H9 (cell line): ENCODE data around the gene ARHGAP5. TPM values are rescaled to one million over a fixed set of nuclear protein-coding genes. Genes with fewer than 3 reads are reported as not detected.

Experiments
- DNase-seq: peaks from one replicate; pipeline ENCODE4 v3.0.0-alpha.2; 2017
- H2AFZ ChIP-seq: one replicate; pipeline ENCODE4 v1.6.1; 2013; ENCODE audit warnings: mild to moderate bottlenecking, low read length, control low read depth, moderate library complexity
- H2AK5ac ChIP-seq: 2 replicates; pipeline ENCODE4 v1.6.1; 2013; ENCODE audit warnings: low read length, control low read depth, mixed read lengths; ENCODE audit not compliant: insufficient read length
- H2BK120ac ChIP-seq: one replicate; pipeline ENCODE4 v1.6.1; 2013; ENCODE audit warnings: low read depth, mild to moderate bottlenecking, low read length, control low read depth, inconsistent platforms; ENCODE audit not compliant: poor library complexity, severe bottlenecking
- H2BK12ac ChIP-seq: 2 replicates; pipeline ENCODE4 v1.6.1; 2013; ENCODE audit warnings: low read length, control low read depth, mixed read lengths, low read depth; ENCODE audit not compliant: insufficient read length
- H2BK15ac ChIP-seq: 2 replicates; pipeline ENCODE4 v1.6.1; 2013; ENCODE audit warnings: low read depth, low read length, control low read depth
- H2BK20ac ChIP-seq: one replicate; pipeline ENCODE4 v1.6.1; 2013; ENCODE audit warnings: low read depth, mild to moderate bottlenecking, low read length, control low read depth, inconsistent platforms; ENCODE audit not compliant: poor library complexity, severe bottlenecking
- H2BK5ac ChIP-seq: 2 replicates; pipeline ENCODE4 v1.6.1; 2013; ENCODE audit warnings: low read length, control low read depth, mixed read lengths; ENCODE audit not compliant: insufficient read length
- H3K14ac ChIP-seq: 2 replicates; pipeline ENCODE4 v1.6.1; 2013; ENCODE audit warnings: low read length, control low read depth; ENCODE audit not compliant: insufficient read depth
- H3K18ac ChIP-seq: 2 replicates; pipeline ENCODE4 v1.6.1; 2013; ENCODE audit warnings: low read depth, mild to moderate bottlenecking, mixed read lengths, low read length, control low read depth; ENCODE audit not compliant: insufficient read length
- H3K23ac ChIP-seq: 2 replicates; pipeline ENCODE4 v1.6.1; 2013; ENCODE audit warnings: low read length, control low read depth, mixed read lengths, low read depth; ENCODE audit not compliant: insufficient read length
- H3K23me2 ChIP-seq: 2 replicates; pipeline ENCODE4 v1.6.1; 2013; ENCODE audit warnings: low read depth, mild to moderate bottlenecking, mixed read lengths, low read length, control low read depth; ENCODE audit not compliant: insufficient read length, poor library complexity, severe bottlenecking
- H3K27ac ChIP-seq: 2 replicates; pipeline ENCODE4 v1.5.1; 2013; ENCODE audit warnings: low read length, control low read depth, mixed read lengths, low read depth; ENCODE audit not compliant: insufficient read length
- H3K27me3 ChIP-seq: 2 replicates; pipeline ENCODE4 v1.6.1; 2013; ENCODE audit warnings: low read length, control low read depth, inconsistent platforms; ENCODE audit not compliant: insufficient read depth
- H3K4ac ChIP-seq: 2 replicates; pipeline ENCODE4 v1.6.1; 2013; ENCODE audit warnings: low read depth, mild to moderate bottlenecking, control low read depth, inconsistent platforms, low read length, moderate library complexity
- H3K4me1 ChIP-seq: 2 replicates; pipeline ENCODE4 v1.6.1; 2013; ENCODE audit warnings: low read length, control low read depth, inconsistent platforms; ENCODE audit not compliant: insufficient read depth
- H3K4me2 ChIP-seq: 2 replicates; pipeline ENCODE4 v1.6.1; 2013; ENCODE audit warnings: low read length, control low read depth, mixed read lengths; ENCODE audit not compliant: insufficient read length, insufficient read depth
- H3K56ac ChIP-seq: 2 replicates; pipeline ENCODE4 v1.6.1; 2013; ENCODE audit warnings: low read depth, mild to moderate bottlenecking, mixed read lengths, low read length, control low read depth; ENCODE audit not compliant: insufficient read length
- H3K79me1 ChIP-seq: 2 replicates; pipeline ENCODE4 v1.6.1; 2013; ENCODE audit warnings: low read depth, mild to moderate bottlenecking, moderate library complexity, low read length, control low read depth, inconsistent platforms; ENCODE audit not compliant: insufficient read depth, poor library complexity, severe bottlenecking
- H3K79me2 ChIP-seq: 2 replicates; pipeline ENCODE4 v1.6.1; 2013; ENCODE audit warnings: low read length, control low read depth, inconsistent platforms; ENCODE audit not compliant: insufficient read depth
- H3K9ac ChIP-seq: 2 replicates; pipeline ENCODE4 v1.6.1; 2013; ENCODE audit warnings: low read length, control low read depth, mixed read lengths; ENCODE audit not compliant: insufficient read length; ENCODE audit errors: extremely low read depth
- H3K9me3 ChIP-seq: one replicate; pipeline ENCODE4 v1.6.1; 2013; ENCODE audit warnings: low read depth, low read length, inconsistent platforms; ENCODE audit not compliant: control insufficient read depth
- H3T11ph ChIP-seq: one replicate; pipeline ENCODE4 v1.6.1; 2013; ENCODE audit warnings: mild to moderate bottlenecking, low read length, control low read depth, inconsistent platforms
- H4K20me1 ChIP-seq: one replicate; pipeline ENCODE4 v1.6.1; 2013; ENCODE audit not compliant: control insufficient read depth, insufficient read length, insufficient read depth
- H4K5ac ChIP-seq: 2 replicates; pipeline ENCODE4 v1.6.1; 2013; ENCODE audit warnings: low read depth, mild to moderate bottlenecking, mixed read lengths, low read length, control low read depth; ENCODE audit not compliant: insufficient read length
- H4K8ac ChIP-seq: replicated peaks from 2 replicates; pipeline ENCODE4 v1.6.1; 2013; ENCODE audit warnings: low read length, control low read depth, mixed read lengths, low read depth; ENCODE audit not compliant: insufficient read length
- H4K91ac ChIP-seq: 2 replicates; pipeline ENCODE4 v1.6.1; 2013; ENCODE audit warnings: low read depth, mild to moderate bottlenecking, moderate library complexity, mixed read lengths, low read length, control low read depth; ENCODE audit not compliant: insufficient read length
- H3K27ac Mint-ChIP-seq, 3 experiments: 2 replicates in 2 of 3; 3 replicates in 1 of 3; pipeline ENCODE4 v1.8.0; 2020 to 2021; ENCODE audit warnings: mixed read lengths in 3 of 3, mild to moderate bottlenecking in 1 of 3, moderate library complexity in 1 of 3
- H3K27me3 Mint-ChIP-seq: 2 replicates; pipeline ENCODE4 v1.8.0; 2021; ENCODE audit warnings: low read depth, mild to moderate bottlenecking, moderate library complexity, mixed read lengths
- H3K36me3 Mint-ChIP-seq, 3 experiments: 2 replicates in 2 of 3; 3 replicates in 1 of 3; pipeline ENCODE4 v1.8.0; 2020 to 2021; ENCODE audit warnings: low read depth in 3 of 3, mixed read lengths in 3 of 3; ENCODE audit not compliant: insufficient read depth in 1 of 3
- H3K4me1 Mint-ChIP-seq, 2 experiments: 2 replicates each; pipeline ENCODE4 v1.8.0; 2020; ENCODE audit warnings: mixed read lengths in 2 of 2
- H3K4me3 Mint-ChIP-seq, 2 experiments: 2 replicates in 1 of 2; 3 replicates in 1 of 2; pipeline ENCODE4 v1.8.0; 2020 to 2021; ENCODE audit warnings: mild to moderate bottlenecking in 2 of 2, mixed read lengths in 2 of 2, moderate library complexity in 1 of 2
- H3K9me3 Mint-ChIP-seq, 2 experiments: 2 replicates in 1 of 2; 3 replicates in 1 of 2; pipeline ENCODE4 v1.8.0; 2020; ENCODE audit warnings: mild to moderate bottlenecking in 2 of 2, mixed read lengths in 2 of 2, moderate library complexity in 1 of 2
- CTCF ChIP-seq: fragments of 200-600 bp; sonication (generic); conservative IDR thresholded peaks from 3 replicates; pipeline ENCODE4 v1.8.0; 2021; ENCODE audit warnings: antibody characterized with exemption, mild to moderate bottlenecking
- WGBS: extraction: QIAGEN DNeasy Blood & Tissue Kit; methylation state at CpG from one replicate; pipeline ENCODE4 v1.1.7; 2013; ENCODE audit warnings: missing lambda C conversion rate, low lambda C conversion rate, mixed read lengths; ENCODE audit not compliant: insufficient read length; ENCODE audit errors: extremely low coverage; 5-methylcytosine and 5-hydroxymethylcytosine counted together
- total RNA-seq: library from RNA; stranded (reverse); gene quantifications from 2 replicates; pipeline ENCODE4 v1.2.1, GENCODE V29; 2021

ARHGAP5 gene
- total RNA-seq, 1 experiment from 2014 or later: 73.8 TPM

GRCh38 chr14:32171469-32171868, 94.4 kb downstream of the ARHGAP5 start:
- Histone ChIP-seq H3K9ac (no peak overlapping the region), H3K27me3 (no peaks in the 10 kb centered on the region), H2AK5ac (no peak overlapping the region), H2BK12ac (no peak overlapping the region), H3K23ac (no peak overlapping the region), H3K56ac (no peak overlapping the region), H3K79me2 (no peaks in the 10 kb centered on the region), H3K79me1 (no peaks in the 10 kb centered on the region), H3K14ac (no peak overlapping the region), H4K5ac (no peak overlapping the region), H2BK20ac (no peak overlapping the region), H3K18ac (no peak overlapping the region), H2AFZ (no peak overlapping the region), H3K4ac (no peak overlapping the region), H4K20me1 (no peaks in the 10 kb centered on the region), H4K8ac (no peak overlapping the region), H3K27ac (no peak overlapping the region), H3K4me1 (no peaks in the 10 kb centered on the region), H3K4me2 (no peak overlapping the region), H3K23me2 (no peaks in the 10 kb centered on the region), H3T11ph (no peak overlapping the region), H2BK5ac (no peak overlapping the region), H2BK15ac (no peak overlapping the region), H3K9me3 (no peaks in the 10 kb centered on the region), H2BK120ac (no peak overlapping the region), H4K91ac (no peak overlapping the region)
- Mint-ChIP-seq H3K27me3 (no peaks in the 10 kb centered on the region), H3K4me3 (no peak overlapping the region), H3K4me1 (peaks cover 0 to 6% of the 10 kb centered on the region in 2 experiments; a peak in 3 of 4 replicates), H3K9me3 (no peaks in the 10 kb centered on the region), H3K36me3 (no peaks in the 10 kb centered on the region), H3K27ac (no peak overlapping the region)
- DNase-seq: no peak
- no CpG with 5 or more reads among the region's 5 CpGs for WGBS
- no peak for TF ChIP-seq CTCF
